HepG2 (cell line): ENCODE measurements around the gene HIVEP2. TPM values are rescaled to one million over a fixed set of nuclear protein-coding genes. Genes with fewer than 3 reads are reported as not detected.

Experiments used
- ATAC-seq: fragments of 200-7000 bp; cut with Tn5 transposase; 3 replicates; pipeline ENCODE4 v1.9.1; 2020; ENCODE audit warnings: mild to moderate bottlenecking, moderate library complexity
- BruUV-seq: library from RNA; stranded (reverse); fragments of 400-500 nt; replicated peaks from 2 replicates; lab custom pipeline; 2021; lab: Mats Ljungman, UMichigan
- CTCF ChIA-PET: fragments of 300-600 bp; formaldehyde crosslinking; extraction: SDS; loops from one replicate; lab custom pipeline; 2021; ENCODE audit warnings: low total read pairs, inconsistent platforms, low intra/inter-chr PET ratio; lab: Yijun Ruan, JAX
- POLR2A ChIA-PET: fragments of 350-600 bp; sonication (Branson Sonifier 250); formaldehyde crosslinking; loops from one replicate; lab custom pipeline; 2020; ENCODE audit warnings: antibody characterized with exemption, inconsistent platforms; lab: Yijun Ruan, JAX
- DNase-seq: peaks from one replicate; pipeline ENCODE4 v3.0.0-alpha.2; 2015; ENCODE audit warnings: low spot score
- FAIRE-seq: peaks from 3 replicates; lab custom pipeline; 2011; peaks lifted over from hg19 to GRCh38; lab: Jason Lieb, UNC
- H2AFZ ChIP-seq: one replicate; pipeline ENCODE4 v1.6.1; 2011; ENCODE audit warnings: low read length, inconsistent platforms
- H3K27ac ChIP-seq: fragments of 300-600 bp; 3 replicates; pipeline ENCODE4 v1.8.0; 2011; ENCODE audit warnings: mixed run types, mild to moderate bottlenecking, mixed read lengths, low read length, inconsistent platforms; ENCODE audit not compliant: insufficient read depth; ENCODE audit errors: extremely low read length
- H3K27me3 ChIP-seq, 2 experiments: fragments of 200-600 bp in 1 of 2; 2 replicates in 1 of 2; 3 replicates in 1 of 2; pipeline versions ENCODE4 v1.6.0 to v1.8.0; 2011; ENCODE audit warnings: low read length in 2 of 2, mild to moderate bottlenecking in 2 of 2, moderate library complexity in 2 of 2, inconsistent platforms in 1 of 2; ENCODE audit not compliant: insufficient read depth in 2 of 2, control insufficient read depth in 1 of 2
- H3K36me3 ChIP-seq, 2 experiments: fragments of 200-600 bp in 1 of 2; replicated peaks in 1 of 2; 2 replicates in 1 of 2; 3 replicates in 1 of 2; pipeline versions ENCODE4 v1.5.1 to v1.8.0; 2011; ENCODE audit warnings: low read length in 2 of 2, inconsistent platforms in 1 of 2; ENCODE audit not compliant: insufficient read depth in 2 of 2, control insufficient read depth in 1 of 2
- H3K4me1 ChIP-seq: 2 replicates; pipeline ENCODE4 v1.5.1; 2012; ENCODE audit warnings: low read length, inconsistent platforms; ENCODE audit not compliant: insufficient read depth
- H3K4me2 ChIP-seq: 2 replicates; pipeline ENCODE4 v1.6.0; 2011; ENCODE audit warnings: low read depth, low read length, inconsistent platforms
- H3K4me3 ChIP-seq, 3 experiments: fragments of 200-600 bp in 1 of 3; sonication (generic), shearing (Covaris generic) in 1 of 3; replicated peaks in 1 of 3; 2 replicates each; pipeline ENCODE4 v1.5.1; 2011 to 2016; ENCODE audit warnings: low read length in 3 of 3, inconsistent platforms in 2 of 3, low read depth in 2 of 3, mild to moderate bottlenecking in 2 of 3, control low read depth in 1 of 3, mixed read lengths in 1 of 3; ENCODE audit not compliant: insufficient read depth in 1 of 3
- H3K79me2 ChIP-seq: one replicate; pipeline ENCODE4 v1.6.1; 2011; ENCODE audit warnings: low read length, inconsistent platforms; ENCODE audit not compliant: insufficient read depth
- H3K9ac ChIP-seq: 2 replicates; pipeline ENCODE4 v1.6.0; 2011; ENCODE audit warnings: mild to moderate bottlenecking, low read depth, low read length, inconsistent platforms; ENCODE audit not compliant: insufficient read depth
- H3K9me3 ChIP-seq: 2 replicates; pipeline ENCODE4 v1.5.1; 2012; ENCODE audit warnings: mild to moderate bottlenecking, low read length
- H4K20me1 ChIP-seq: 2 replicates; pipeline ENCODE4 v1.6.0; 2011; ENCODE audit warnings: inconsistent platforms, mild to moderate bottlenecking, low read length, moderate library complexity; ENCODE audit not compliant: insufficient read depth
- CREB1 ChIP-seq, 2 experiments: fragments of 450-650 bp in 1 of 2; IDR thresholded peaks; 2 replicates each; pipeline ENCODE4 v1.6.1; 2016 to 2017; ENCODE audit warnings: control low read depth in 1 of 2, mild to moderate bottlenecking in 1 of 2, missing compliant biosample characterization in 1 of 2, missing genetic modification characterization in 1 of 2
- GABPA ChIP-seq, 2 experiments: IDR thresholded peaks; 2 replicates each; pipeline ENCODE4 v1.6.1; 2011 to 2016; ENCODE audit warnings: low read depth in 2 of 2, low read length in 1 of 2, missing biosample characterization in 1 of 2, missing genetic modification characterization in 1 of 2
- HNF4A ChIP-seq: sonication (generic); formaldehyde crosslinking; IDR thresholded peaks from 2 replicates; pipeline ENCODE4 v1.4.0; 2020; ENCODE audit warnings: missing genetic modification reagents
- HNF4G ChIP-seq, 2 experiments: sonication (generic) in 1 of 2; formaldehyde crosslinking in 1 of 2; IDR thresholded peaks; 2 replicates each; pipeline versions ENCODE4 v1.4.0 to v1.6.1; 2011 to 2020; ENCODE audit warnings: borderline replicate concordance in 2 of 2, low read depth in 2 of 2, mild to moderate bottlenecking in 2 of 2, low read length in 1 of 2, missing genetic modification reagents in 1 of 2, moderate library complexity in 1 of 2
- NCOA5 ChIP-seq: sonication (generic); formaldehyde crosslinking; IDR thresholded peaks from 2 replicates; pipeline ENCODE4 v1.4.0; 2020; ENCODE audit warnings: missing genetic modification reagents
- NR2F6 ChIP-seq, 2 experiments: IDR thresholded peaks; 2 replicates each; pipeline ENCODE4 v1.6.1; 2016; ENCODE audit warnings: antibody characterized with exemption in 1 of 2, mild to moderate bottlenecking in 1 of 2
- THYN1 ChIP-seq: sonication (generic); formaldehyde crosslinking; IDR thresholded peaks from 2 replicates; pipeline ENCODE4 v1.8.1; 2023; ENCODE audit warnings: low read depth, mild to moderate bottlenecking, moderate library complexity, missing genetic modification reagents, borderline replicate concordance
- ZBTB10 ChIP-seq: sonication (generic); formaldehyde crosslinking; IDR thresholded peaks from 2 replicates; pipeline ENCODE4 v1.4.0; 2020; ENCODE audit warnings: missing genetic modification reagents, borderline replicate concordance
- ZBTB14 ChIP-seq: sonication (generic); formaldehyde crosslinking; IDR thresholded peaks from 2 replicates; pipeline ENCODE4 v1.4.0; 2020; ENCODE audit warnings: missing genetic modification reagents
- ZBTB42 ChIP-seq: sonication (generic); formaldehyde crosslinking; IDR thresholded peaks from 2 replicates; pipeline ENCODE4 v1.5.0; 2020; ENCODE audit warnings: mild to moderate bottlenecking, missing genetic modification reagents
- ZMYM4 ChIP-seq: sonication (generic); formaldehyde crosslinking; IDR thresholded peaks from 2 replicates; pipeline ENCODE4 v1.8.1; 2023; ENCODE audit warnings: mild to moderate bottlenecking, missing genetic modification reagents
- ZNF253 ChIP-seq: sonication (generic); formaldehyde crosslinking; IDR thresholded peaks from 2 replicates; pipeline ENCODE4 v1.8.0; 2022; ENCODE audit warnings: mild to moderate bottlenecking, missing genetic modification reagents, borderline replicate concordance
- ZNF503 ChIP-seq: sonication (generic); formaldehyde crosslinking; IDR thresholded peaks from 2 replicates; pipeline ENCODE4 v1.4.0; 2020; ENCODE audit warnings: missing genetic modification reagents
- WGBS: methylation state at CpG from one replicate; pipeline ENCODE4 v1.1.6; 2017; ENCODE audit warnings: low lambda C conversion rate; 5-methylcytosine and 5-hydroxymethylcytosine counted together
- in situ Hi-C: cut with HindIII; loops from 2 replicates; pipeline ENCODE4 v1.10.0; 2017; ENCODE audit warnings: low pct_unique_long_range_greater_than_20kb; ENCODE audit not compliant: extremely low pct_ligation_motif_present
- intact Hi-C: fragments of 100-400 bp; cut with micrococcal nuclease; formaldehyde crosslinking; loops from one replicate; pipeline ENCODE4 v1.10.0; 2022; ENCODE audit not compliant: unreplicated experiment
- polyA plus RNA-seq, 8 experiments: library from polyadenylated mRNA; depleted of rRNA in 3 of 8; stranded (reverse) in 7 of 8; unstranded in 1 of 8; fragments of >200 nt; fragmentation: Illumina TruSeq in 4 of 8; extraction: Trizol in 4 of 8; gene quantifications; 2 replicates each; pipeline versions ENCODE4 v1.2.1 to v1.2.3, GENCODE V29; 2011 to 2016; ENCODE audit warnings: low read depth in 4 of 8, missing spikeins in 1 of 8, mixed read lengths in 1 of 8; ENCODE audit not compliant: insufficient read depth in 1 of 8
- total RNA-seq, 5 experiments: library from RNA; depleted of rRNA; stranded (reverse); fragments of >200 nt; fragmentation: Illumina TruSeq; extraction: Trizol; gene quantifications; 2 replicates each; pipeline ENCODE4 v1.2.3, GENCODE V29; 2016; ENCODE audit warnings: low read depth in 1 of 5

Gene HIVEP2
- total and polyA plus RNA-seq, 2 of the 13 experiments (the other 11 are each of a cell fraction or from before 2014, with no cell fraction given) = 3.4 to 12.9 TPM

- TF ChIP-seq ZBTB10 (CRISPR knock-in tag) = no peak
- no peak for TF ChIP-seq ZNF253 (CRISPR knock-in tag)
- 0 out of 2 replicates have a peak, but pooled peaks have one; percentile 16 for TF ChIP-seq HNF4G (IDR thresholded peaks at IDR 0.05; ENCODE audit: borderline replicate concordance, low read depth, low read length)
- no peak for TF ChIP-seq HNF4G (CRISPR knock-in tag; IDR thresholded peaks at IDR 0.05; ENCODE audit: borderline replicate concordance, low read depth)
- TF ChIP-seq NR2F6 (IDR thresholded peaks at IDR 0.05) = peak; percentile 52; the same call in 1 of the 2 replicates
- peak; percentile 7; the same call in 1 of the 2 replicates for TF ChIP-seq NR2F6 (CRISPR knock-in tag; IDR thresholded peaks at IDR 0.05)
- TF ChIP-seq, all 625 proteins: peak for 6
Measured at GRCh38 chr6:142839686-142840040, 105.3 kb downstream of the HIVEP2 start (continued).

GRCh38 chr6:142838821-142839685, 105.9 kb downstream of the HIVEP2 start:
- in situ Hi-C loops = no loop called here
- peak overlapping the region; percentile 52 for H3K4me2 ChIP-seq
- peak; percentile 95 for ATAC-seq
- TF ChIP-seq ZBTB14 (CRISPR knock-in tag) (no peak), HNF4A (CRISPR knock-in tag) (peak; percentile 62), ZMYM4 (peak; percentile 36; the same call in 1 of the 2 replicates), ZNF503 (CRISPR knock-in tag) (no peak), THYN1 (CRISPR knock-in tag) (no peak), ZBTB42 (CRISPR knock-in tag) (no peak), GABPA (IDR thresholded peaks at IDR 0.05; ENCODE audit: low read depth, low read length) (no peak), GABPA (CRISPR knock-in tag; IDR thresholded peaks at IDR 0.05; ENCODE audit: low read depth) (no peak), CREB1 (IDR thresholded peaks at IDR 0.05) (no peak), CREB1 (CRISPR knock-in tag; IDR thresholded peaks at IDR 0.05) (0 out of 2 replicates have a peak, but pooled peaks have one; percentile 38), HNF4G (IDR thresholded peaks at IDR 0.05; ENCODE audit: borderline replicate concordance, low read depth, low read length) (peak; percentile 25; the same call in 1 of the 2 replicates), HNF4G (CRISPR knock-in tag; IDR thresholded peaks at IDR 0.05; ENCODE audit: borderline replicate concordance, low read depth) (no peak), NCOA5 (CRISPR knock-in tag) (no peak)

More at GRCh38 chr6:142838821-142839685, 105.9 kb downstream of the HIVEP2 start:
- H3K9me3 ChIP-seq = no peaks in the 10 kb centered on the region
- no TSS peak for BruUV-seq
- no peaks in the 10 kb centered on the region for H3K27me3 ChIP-seq
- intact Hi-C loops = no loop called here
- no peaks in the 10 kb centered on the region for H3K36me3 ChIP-seq
- peak overlapping the region; percentile 46 for H3K27ac ChIP-seq
- no peak for FAIRE-seq
- WGBS = 46% methylated on average over 7 of the region's 7 CpGs
- peaks cover 38% of the 10 kb centered on the region for H3K4me1 ChIP-seq
- no peaks in the 10 kb centered on the region for H3K79me2 ChIP-seq
- POLR2A ChIA-PET = interaction anchor here (1.1 to 1.5 kb wide), 2 partner anchors 88 to 107 kb away, joined by 4 read pairs; no protein-coding TSS in a partner anchor
- H3K4me3 ChIP-seq = peak overlapping the region in 2 of 3 experiments; percentile 2; a peak in 1 of 6 replicates
- CTCF ChIA-PET = no interaction called here
- no peaks in the 10 kb centered on the region for H4K20me1 ChIP-seq
- 0 out of 2 replicates have a peak overlapping the region, but pooled peaks have one; percentile 0 for H3K9ac ChIP-seq
- DNase-seq = peak; percentile 73
- H2AFZ ChIP-seq = no peak overlapping the region
